Natural killer cell (primary cell): ENCODE results near the gene MAST2. TPM values are rescaled to one million over a fixed set of nuclear protein-coding genes. Genes with fewer than 3 reads are reported as not detected.
A peak's percentile ranks its signal among the peaks of the same experiment; 100 is the strongest.

ENCODE experiments used
- ATAC-seq, 3 donors: fragments of 150-1000 bp in 2 of 3; fragments of 200-7000 bp in 1 of 3; cut with Tn5 transposase; 1 replicate in 1 of 3; 2 replicates in 2 of 3; pipeline ENCODE4 v1.10.0; 2021; ENCODE audit warnings: mild to moderate bottlenecking in 2 of 3, moderate library complexity in 2 of 3
- DNase-seq, 2 donors: peaks; one replicate each; pipeline versions ENCODE4 v3.0.0 to v3.0.0-alpha.2; 2013 to 2021; ENCODE audit warnings: mixed read lengths in 1 of 2
- H3K27ac ChIP-seq: one replicate; pipeline ENCODE4 v1.5.1; 2013; ENCODE audit warnings: mild to moderate bottlenecking, low read length
- H3K27me3 ChIP-seq: one replicate; pipeline ENCODE4 v1.6.1; 2013; ENCODE audit warnings: low read length; ENCODE audit not compliant: control insufficient read depth, insufficient read depth
- H3K36me3 ChIP-seq: one replicate; pipeline ENCODE4 v1.6.1; 2013; ENCODE audit warnings: low read length; ENCODE audit not compliant: control insufficient read depth, insufficient read depth
- H3K4me1 ChIP-seq: one replicate; pipeline ENCODE4 v1.6.1; 2013; ENCODE audit warnings: low read length; ENCODE audit not compliant: control insufficient read depth, insufficient read depth
- H3K4me3 ChIP-seq: one replicate; pipeline ENCODE4 v1.5.1; 2013; ENCODE audit warnings: low read length
- H3K9me3 ChIP-seq: one replicate; pipeline ENCODE4 v1.6.1; 2013; ENCODE audit warnings: low read length; ENCODE audit not compliant: control insufficient read depth, insufficient read depth
- H3K27ac Mint-ChIP-seq, 2 donors: one replicate each; pipeline ENCODE4 v1.8.0; 2022; ENCODE audit warnings: mild to moderate bottlenecking in 2 of 2, mixed read lengths in 2 of 2, moderate library complexity in 1 of 2
- H3K27me3 Mint-ChIP-seq, 2 donors: one replicate each; pipeline ENCODE4 v1.8.0; 2022; ENCODE audit warnings: low read depth in 2 of 2, mixed read lengths in 2 of 2
- H3K36me3 Mint-ChIP-seq: one replicate; pipeline ENCODE4 v1.8.0; 2022; ENCODE audit warnings: mixed read lengths
- H3K4me1 Mint-ChIP-seq, 2 donors: one replicate each; pipeline ENCODE4 v1.8.0; 2022; ENCODE audit warnings: mixed read lengths in 2 of 2
- H3K4me3 Mint-ChIP-seq: one replicate; pipeline ENCODE4 v1.8.0; 2022; ENCODE audit warnings: mild to moderate bottlenecking, moderate library complexity, mixed read lengths
- H3K9me3 Mint-ChIP-seq, 2 donors: one replicate each; pipeline ENCODE4 v1.8.0; 2022; ENCODE audit warnings: mixed read lengths in 2 of 2
- CTCF ChIP-seq: fragments of 200-600 bp; IDR thresholded peaks from one replicate; pipeline ENCODE4 v1.8.0; 2022; ENCODE audit warnings: antibody characterized with exemption
- WGBS: methylation state at CpG from one replicate; pipeline ENCODE4 v1.1.7; 2013; ENCODE audit warnings: missing lambda C conversion rate; ENCODE audit not compliant: insufficient coverage; 5-methylcytosine and 5-hydroxymethylcytosine counted together
- intact Hi-C: fragments of 100-400 bp; cut with micrococcal nuclease; formaldehyde crosslinking; loops from one replicate; pipeline ENCODE4 v1.14.2; 2022
- total RNA-seq, 4 donors: library from RNA; stranded (reverse); fragments of 120-200 nt in 1 of 4; gene quantifications; one replicate each; pipeline versions ENCODE4 v1.2.3 to v1.2.4, GENCODE V29; 2013 to 2022

The MAST2 gene
- total RNA-seq, 3 donors from 2014 or later (not counting 1 experiment from before 2014, with no cell fraction given) = 25.3 to 28.6 (median 27.9) TPM

DNA sequence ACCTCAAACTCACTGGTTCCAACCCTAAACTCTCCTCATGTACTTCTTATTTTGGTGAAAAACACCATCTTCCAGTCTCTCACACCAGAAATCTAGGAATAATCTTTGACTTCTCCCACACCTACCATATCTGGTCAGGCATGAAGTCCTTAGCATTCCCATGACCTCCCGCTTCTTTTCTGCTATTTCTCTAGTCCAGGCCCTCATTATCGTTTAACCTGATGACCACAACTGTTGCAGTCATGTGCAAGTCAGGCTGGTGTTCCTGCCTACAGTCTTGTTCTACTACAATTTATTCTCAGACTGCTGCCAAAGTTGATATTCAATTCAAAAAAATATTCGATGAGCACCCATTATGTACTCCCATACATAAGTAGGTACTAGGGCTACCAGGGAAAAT, 257.7 kb downstream of the MAST2 start:
- Mint-ChIP-seq H3K4me1 (peaks cover 19 to 23% of the 10 kb centered on the region in 2 donors), H3K9me3 (no peaks in the 10 kb centered on the region), H3K27ac (peak overlapping the region in 1 of 2 donors; percentile 16), H3K4me3 (no peak overlapping the region), H3K27me3 (no peaks in the 10 kb centered on the region), H3K36me3 (no peaks in the 10 kb centered on the region)
- Histone ChIP-seq H3K4me3 (no peak overlapping the region), H3K9me3 (no peaks in the 10 kb centered on the region), H3K4me1 (peaks cover 5% of the 10 kb centered on the region), H3K27me3 (no peaks in the 10 kb centered on the region), H3K36me3 (no peaks in the 10 kb centered on the region), H3K27ac (no peak overlapping the region)
- DNase-seq (no peak), ATAC-seq (no peak)
- 67% methylated on average over 3 of the region's 3 CpGs for WGBS
- TF ChIP-seq CTCF = no peak
- intact Hi-C loops = no loop called here

DNA sequence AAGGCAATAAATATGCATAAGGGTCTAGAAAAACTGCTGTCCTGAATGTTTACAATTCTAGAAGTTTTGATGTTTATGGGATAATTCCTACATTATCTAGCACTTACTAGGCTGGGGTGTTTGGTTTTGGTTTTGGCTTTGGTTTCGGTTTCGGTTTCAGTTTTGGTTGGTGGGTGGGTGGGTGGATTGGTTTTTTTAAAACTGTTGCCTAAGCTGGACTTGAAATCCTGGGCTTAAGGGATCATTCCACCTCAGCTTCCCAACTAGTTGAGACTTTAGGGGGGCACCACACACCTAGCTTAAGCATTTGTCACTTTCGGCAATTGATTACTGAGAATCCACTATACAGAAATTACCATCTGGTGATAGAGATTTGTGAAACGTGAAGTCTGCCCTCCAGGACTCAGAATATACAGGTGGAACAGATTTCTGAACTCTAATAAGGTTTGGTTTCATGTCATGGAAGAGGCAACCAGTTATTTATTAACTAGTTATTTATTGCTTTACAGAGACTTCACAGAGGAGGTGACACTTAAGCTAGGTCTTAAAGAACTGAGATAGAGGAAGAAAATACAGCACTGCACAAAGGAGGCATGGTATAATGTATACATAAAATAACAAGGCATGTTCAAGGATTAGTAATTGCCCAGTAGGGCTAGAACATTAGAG, 259.4 kb downstream of the MAST2 start:
- Mint-ChIP-seq H3K4me1 (peaks cover 19 to 23% of the 10 kb centered on the region in 2 donors), H3K36me3 (no peaks in the 10 kb centered on the region), H3K27ac (peak overlapping the region; percentile 47 to 79), H3K9me3 (no peaks in the 10 kb centered on the region), H3K27me3 (no peaks in the 10 kb centered on the region), H3K4me3 (peak overlapping the region; percentile 35)
- WGBS = 90% methylated on average over 2 of the region's 4 CpGs
- Histone ChIP-seq H3K4me3 (no peak overlapping the region), H3K36me3 (no peaks in the 10 kb centered on the region), H3K27ac (no peak overlapping the region), H3K4me1 (peaks cover 5% of the 10 kb centered on the region), H3K27me3 (no peaks in the 10 kb centered on the region), H3K9me3 (no peaks in the 10 kb centered on the region)
- ATAC-seq (peak in 2 of 3 donors; percentile 62 to 72), DNase-seq (peak in 1 of 2 donors; percentile 59)
- intact Hi-C loops = no loop called here
- TF ChIP-seq CTCF = no peak

GRCh38 chr1:46064708-46065107, 261.3 kb downstream of the MAST2 start:
- H3K27ac Mint-ChIP-seq = peak overlapping the region; percentile 73 to 84
- no peak for ATAC-seq
- WGBS = no CpG with 5 or more reads among the region's 1 CpG
- H3K27me3 Mint-ChIP-seq = no peaks in the 10 kb centered on the region
- intact Hi-C loops = no loop called here
- Histone ChIP-seq H3K4me3 (no peak overlapping the region), H3K27ac (no peak overlapping the region), H3K27me3 (no peaks in the 10 kb centered on the region), H3K4me1 (peaks cover 5% of the 10 kb centered on the region), H3K9me3 (no peaks in the 10 kb centered on the region), H3K36me3 (no peaks in the 10 kb centered on the region)
- H3K4me3 Mint-ChIP-seq = peak overlapping the region; percentile 41
- no peaks in the 10 kb centered on the region for H3K36me3 Mint-ChIP-seq
- H3K9me3 Mint-ChIP-seq = no peaks in the 10 kb centered on the region
- no peak for DNase-seq
- no peak for TF ChIP-seq CTCF
- H3K4me1 Mint-ChIP-seq = peaks cover 19 to 23% of the 10 kb centered on the region in 2 donors

DNA sequence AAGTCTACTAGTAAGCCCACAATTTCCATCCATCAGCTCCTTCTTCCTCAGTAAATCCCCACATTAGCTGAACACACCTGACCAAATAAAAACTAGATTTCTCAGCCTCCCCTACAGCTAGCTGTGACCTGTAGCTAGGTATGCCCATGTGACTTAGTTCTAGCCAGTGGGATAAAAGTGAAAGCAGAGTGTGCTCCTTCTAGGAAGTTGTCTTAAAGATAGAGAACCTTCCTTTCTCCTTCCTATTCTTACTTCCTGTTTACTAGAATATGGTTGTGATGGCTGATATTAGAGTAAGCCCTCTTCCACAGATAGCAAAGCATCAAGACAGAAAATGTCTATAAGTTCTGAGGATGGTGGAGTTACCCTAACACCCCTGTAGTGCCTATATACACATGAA, 262.0 kb downstream of the MAST2 start:
- Histone ChIP-seq H3K4me3 (no peak overlapping the region), H3K27me3 (no peaks in the 10 kb centered on the region), H3K9me3 (no peaks in the 10 kb centered on the region), H3K36me3 (no peaks in the 10 kb centered on the region), H3K27ac (peak overlapping the region; percentile 53), H3K4me1 (peaks cover 5% of the 10 kb centered on the region)
- TF ChIP-seq CTCF = no peak
- peaks cover 19 to 23% of the 10 kb centered on the region in 2 donors for H3K4me1 Mint-ChIP-seq
- H3K4me3 Mint-ChIP-seq = peak overlapping the region; percentile 69
- intact Hi-C loops = no loop called here
- no peaks in the 10 kb centered on the region for H3K9me3 Mint-ChIP-seq
- no peaks in the 10 kb centered on the region for H3K36me3 Mint-ChIP-seq
- peak; percentile 66 to 69 (median 69) for ATAC-seq
- no peaks in the 10 kb centered on the region for H3K27me3 Mint-ChIP-seq
- H3K27ac Mint-ChIP-seq = peak overlapping the region; percentile 73 to 84
- peak in 1 of 2 donors; percentile 59 for DNase-seq
